Measurements from ENCODE around the gene LRRFIP1.
A peak's percentile ranks its signal among the peaks of the same experiment; 100 is the strongest.
"Not testable (repeated sequence)": the region's sequence is repeated elsewhere in the genome, so short reads cannot be mapped to it uniquely, and the experiment has no call there.

Gene LRRFIP1

DNA sequence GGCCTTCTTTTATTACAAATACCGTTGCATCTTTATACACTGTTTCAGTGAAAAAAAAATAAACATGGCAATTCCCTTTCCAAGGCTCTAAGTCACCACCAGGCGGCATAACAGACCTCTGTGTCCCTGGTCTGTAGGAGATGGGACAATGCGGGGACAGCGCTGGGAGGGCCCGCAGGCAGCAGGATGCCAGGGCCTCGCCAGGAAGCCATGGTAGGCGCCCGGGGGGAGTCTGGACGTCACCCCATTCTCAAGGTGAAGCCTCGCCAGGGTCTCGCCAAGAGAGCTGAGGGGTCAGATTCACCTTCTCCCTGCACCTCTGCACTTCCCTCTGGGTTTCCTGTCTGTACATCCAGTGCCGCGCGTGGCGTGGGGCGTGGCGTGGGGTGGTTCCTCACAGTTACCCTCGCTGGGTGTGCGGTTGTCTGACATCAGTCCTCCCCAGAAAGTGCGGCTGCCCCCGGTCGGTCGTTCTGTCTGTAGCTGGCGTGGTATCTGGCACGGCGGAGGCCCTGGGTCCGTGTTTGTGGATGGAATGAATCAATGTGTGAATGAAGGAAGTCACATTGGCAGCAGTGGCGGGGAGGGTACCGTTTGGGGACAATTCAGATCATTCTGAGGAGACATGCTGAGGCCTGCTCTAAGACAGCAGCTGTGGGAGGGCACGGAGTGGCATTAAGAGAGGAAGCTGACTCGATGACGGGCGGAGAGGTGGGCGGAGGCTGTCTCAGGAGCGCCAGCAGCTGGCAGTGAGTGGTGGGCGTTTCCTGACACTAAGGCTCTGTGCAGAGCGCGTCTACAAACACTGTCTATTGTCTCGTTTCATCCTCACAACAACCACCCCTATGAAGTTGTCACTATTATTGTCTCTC, 46.0 kb downstream of the LRRFIP1 start:
- peak overlapping the region; percentile 72 for H3K4me3 ChIP-seq (ENCODE audit: low read length)
- DNase-seq (ENCODE audit: low read depth, low spot score): peak; percentile 78

DNA sequence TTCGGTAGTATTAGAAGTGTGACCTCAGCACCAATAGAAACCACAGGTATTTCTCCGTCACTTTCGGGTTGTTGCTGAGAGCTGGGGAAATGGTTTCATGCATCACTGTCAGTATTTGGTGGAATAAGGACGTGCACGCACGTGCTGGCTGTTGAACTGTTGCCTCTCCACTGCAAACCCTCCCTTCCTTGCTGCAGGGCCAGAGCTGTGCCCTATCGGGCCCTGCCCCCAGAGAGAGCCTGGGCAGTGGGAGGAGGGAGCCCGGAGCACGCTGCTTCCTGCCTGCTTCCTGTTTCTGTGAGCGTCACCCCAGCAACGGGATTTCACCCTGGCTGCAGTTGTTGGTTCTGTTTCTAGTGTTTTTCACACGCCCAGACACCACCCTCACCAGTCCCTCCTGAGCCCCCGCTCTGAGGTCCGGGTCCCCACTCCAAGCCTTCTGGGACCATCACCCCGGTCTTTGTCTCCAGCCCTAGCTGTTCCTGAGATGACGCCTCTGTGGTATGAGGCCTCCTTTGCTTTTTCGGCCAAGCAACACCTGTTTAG, 47.4 kb downstream of the LRRFIP1 start:
- peak overlapping the region; percentile 44 for H3K4me3 ChIP-seq (ENCODE audit: low read length)
- peak; percentile 59 for DNase-seq (ENCODE audit: low read depth, low spot score)

DNA sequence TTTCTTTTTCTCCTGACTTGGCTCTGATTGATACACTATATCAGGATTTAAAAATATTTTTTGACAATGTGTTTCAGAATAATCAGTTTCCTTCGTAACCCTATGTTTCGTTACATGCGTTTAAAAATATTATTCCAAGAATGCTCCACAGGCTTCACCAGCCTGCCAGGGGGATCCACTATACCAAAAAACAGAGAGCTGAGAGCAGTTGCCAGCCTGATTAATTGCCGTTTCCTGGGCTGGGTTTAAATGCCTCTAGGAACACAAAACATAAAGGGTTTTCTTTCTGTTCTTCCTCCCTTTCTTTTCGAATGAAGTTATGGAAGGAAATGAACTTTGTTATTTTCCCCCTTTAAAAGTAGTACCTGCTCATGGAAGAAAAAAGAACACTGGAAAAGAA, 47.9 kb downstream of the LRRFIP1 start:
- DNase-seq (ENCODE audit: low read depth, low spot score): no peak
- H3K4me3 ChIP-seq (ENCODE audit: low read length): peak overlapping the region; percentile 44

DNA sequence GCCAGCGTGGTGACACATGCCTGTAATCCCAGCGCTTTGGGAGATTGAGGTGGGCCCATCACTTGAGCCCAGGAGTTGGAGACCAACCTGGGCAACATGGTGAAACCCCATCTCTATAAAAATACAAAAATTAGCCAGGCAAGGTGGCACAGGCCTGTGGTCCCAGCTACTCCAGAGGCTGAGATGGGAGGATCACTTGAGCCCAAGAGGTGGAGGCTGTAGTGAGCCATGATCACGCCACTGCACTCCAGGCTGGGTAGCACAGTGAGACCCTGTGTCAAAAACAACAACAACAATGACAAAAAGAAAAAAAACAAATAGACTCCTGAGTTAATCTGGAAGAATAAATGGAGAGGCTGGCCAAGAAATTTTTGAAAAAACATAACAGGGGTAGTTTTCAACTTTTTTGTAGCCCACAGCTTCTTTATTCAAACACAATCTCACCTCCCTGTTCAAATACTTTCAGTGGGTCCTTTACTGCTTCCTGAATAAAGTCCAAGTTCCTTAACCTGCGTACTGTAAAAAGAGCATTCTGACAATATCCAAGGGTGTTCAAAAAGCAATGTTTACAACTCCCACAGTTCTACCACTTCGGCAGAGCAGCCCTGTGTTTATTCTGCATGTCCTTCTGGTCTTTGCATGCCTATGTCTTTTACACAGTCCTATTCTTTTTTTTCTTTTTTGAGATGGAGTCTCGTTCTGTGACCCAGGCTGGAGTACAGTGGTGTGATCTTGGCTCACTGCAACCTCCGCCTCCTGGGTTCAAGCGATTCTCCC, 53.5 kb downstream of the LRRFIP1 start:
- DNase-seq (ENCODE audit: low read depth, low spot score): no peak
- H3K4me3 ChIP-seq (ENCODE audit: low read length): no peak overlapping the region

DNA sequence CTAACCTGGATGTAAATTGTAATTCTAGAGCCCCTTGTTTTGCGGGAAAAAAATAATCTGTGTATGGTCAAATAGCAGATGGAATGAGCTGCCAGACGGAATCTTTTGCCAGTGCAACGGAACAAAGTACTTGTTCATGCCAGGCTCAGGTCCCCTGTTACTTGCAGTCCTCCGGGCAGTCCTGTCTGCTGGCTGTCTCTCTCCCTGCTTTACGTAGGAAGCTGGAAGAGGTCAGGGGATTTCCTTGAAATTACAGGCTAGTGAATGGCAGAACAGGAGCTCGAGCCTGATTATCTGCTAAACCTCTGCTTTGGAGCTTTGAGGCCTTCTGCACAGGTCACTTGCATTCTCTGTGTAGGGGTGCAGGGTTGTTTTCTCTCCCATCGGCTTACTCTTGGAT, 54.8 kb downstream of the LRRFIP1 start:
- H3K4me3 ChIP-seq (ENCODE audit: low read length): no peak overlapping the region
- DNase-seq (ENCODE audit: low read depth, low spot score): no peak

DNA sequence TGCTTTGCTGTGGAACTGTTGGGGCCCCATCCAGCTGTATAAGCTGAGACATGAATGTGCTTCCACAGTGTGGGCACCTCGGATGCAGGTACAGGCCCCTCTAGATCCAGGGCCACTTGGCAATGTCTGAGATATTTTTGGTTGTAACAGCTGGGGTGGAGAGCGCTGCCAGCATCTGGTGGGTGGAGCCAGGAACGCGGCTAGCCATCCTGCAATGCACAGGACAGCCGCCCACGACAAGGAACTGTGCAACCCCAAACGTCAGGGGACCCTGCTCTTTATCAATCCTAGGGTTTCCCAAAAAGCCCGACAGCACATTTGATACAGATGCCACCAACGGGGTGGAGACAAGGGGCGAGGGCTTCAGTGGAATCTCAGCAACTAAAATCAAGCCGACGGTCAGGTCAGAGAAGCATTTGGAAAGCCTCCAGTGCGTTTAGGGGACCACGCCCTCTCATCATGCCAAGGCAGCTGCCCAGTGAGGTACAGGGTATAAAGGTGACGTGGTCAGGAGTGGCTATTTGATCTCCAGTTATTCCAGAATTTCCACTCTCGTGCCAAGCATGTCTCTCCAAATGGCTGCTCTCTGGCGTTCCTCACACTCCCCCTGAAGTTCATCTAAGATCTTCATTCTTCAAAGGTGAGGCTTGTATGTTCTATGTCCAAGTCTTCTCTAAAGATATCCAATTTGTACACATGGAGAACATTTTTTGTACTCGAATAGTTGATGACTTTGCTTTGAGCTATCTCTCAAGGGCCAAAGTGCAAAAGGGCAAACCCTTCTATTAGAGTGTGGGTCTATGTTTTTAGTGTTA, 55.7 kb downstream of the LRRFIP1 start:
- no peak overlapping the region for H3K4me3 ChIP-seq (ENCODE audit: low read length)
- DNase-seq (ENCODE audit: low read depth, low spot score): no peak

DNA sequence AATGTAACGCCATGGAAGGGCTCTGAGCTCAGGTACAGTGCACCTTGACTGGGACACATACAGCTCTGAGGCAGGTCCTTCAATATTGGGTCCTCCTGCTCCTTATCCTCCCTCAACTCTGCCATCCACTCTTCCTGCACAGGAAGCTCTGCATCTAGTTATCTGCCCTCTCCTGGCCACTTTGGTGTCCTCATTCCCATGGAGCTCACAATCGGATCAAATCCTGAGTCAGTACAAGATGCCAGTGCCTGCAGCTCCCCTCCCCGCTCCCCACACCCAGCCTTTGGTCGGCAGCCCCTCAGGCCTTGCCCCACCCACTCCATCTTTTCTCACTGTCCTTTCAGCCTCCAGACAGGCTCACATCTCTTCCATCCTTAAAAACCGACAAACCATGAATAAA, 58.0 kb downstream of the LRRFIP1 start:
- no peak for DNase-seq (ENCODE audit: low read depth, low spot score)
- H3K4me3 ChIP-seq (ENCODE audit: low read length): no peak overlapping the region

DNA sequence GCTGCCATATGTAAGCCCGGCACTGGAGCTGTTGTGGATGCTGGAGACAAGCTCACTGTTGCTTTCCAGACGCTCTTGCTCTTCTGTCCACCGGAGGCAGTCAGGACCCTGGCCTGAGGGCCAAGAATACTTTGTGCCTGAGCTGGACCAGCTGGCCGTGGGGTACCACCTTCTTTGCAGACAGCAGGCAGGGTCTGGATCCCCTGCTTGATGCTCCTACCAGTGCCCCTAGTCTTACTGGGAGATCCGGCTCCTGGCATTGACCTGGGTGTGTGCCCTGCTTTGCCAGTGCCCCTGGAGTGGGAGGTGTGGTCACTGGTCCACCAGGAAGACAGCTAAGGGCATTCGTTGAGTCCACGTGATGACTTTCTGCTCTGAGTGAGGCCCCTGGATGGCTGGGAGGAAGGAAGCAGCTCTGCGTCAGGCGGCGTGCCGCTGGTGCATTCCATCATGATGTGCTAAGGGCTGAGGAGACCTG, 59.3 kb downstream of the LRRFIP1 start:
- no peak for DNase-seq (ENCODE audit: low read depth, low spot score)
- H3K4me3 ChIP-seq (ENCODE audit: low read length): no peak overlapping the region

DNA sequence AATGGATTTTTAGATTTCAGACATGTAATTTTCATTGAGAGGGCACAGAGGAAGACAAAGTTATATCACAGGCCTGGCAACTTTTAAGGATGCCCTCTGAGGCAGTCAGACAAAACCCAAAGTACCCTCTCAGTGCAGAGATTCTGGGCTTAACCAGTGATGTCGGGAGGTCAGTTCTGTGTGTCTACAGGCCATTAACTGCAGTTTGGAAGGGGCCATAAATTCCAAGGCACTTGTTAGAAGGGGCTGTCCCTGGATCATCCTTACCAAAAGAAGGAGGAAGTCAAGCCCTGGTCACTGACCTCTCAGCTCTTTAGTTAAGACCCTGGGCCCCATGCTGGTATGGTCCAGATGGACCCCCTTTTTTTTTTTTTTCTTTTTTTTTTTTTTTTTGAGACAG, 60.7 kb downstream of the LRRFIP1 start:
- DNase-seq (ENCODE audit: low read depth, low spot score): no peak
- no peak overlapping the region for H3K4me3 ChIP-seq (ENCODE audit: low read length)

DNA sequence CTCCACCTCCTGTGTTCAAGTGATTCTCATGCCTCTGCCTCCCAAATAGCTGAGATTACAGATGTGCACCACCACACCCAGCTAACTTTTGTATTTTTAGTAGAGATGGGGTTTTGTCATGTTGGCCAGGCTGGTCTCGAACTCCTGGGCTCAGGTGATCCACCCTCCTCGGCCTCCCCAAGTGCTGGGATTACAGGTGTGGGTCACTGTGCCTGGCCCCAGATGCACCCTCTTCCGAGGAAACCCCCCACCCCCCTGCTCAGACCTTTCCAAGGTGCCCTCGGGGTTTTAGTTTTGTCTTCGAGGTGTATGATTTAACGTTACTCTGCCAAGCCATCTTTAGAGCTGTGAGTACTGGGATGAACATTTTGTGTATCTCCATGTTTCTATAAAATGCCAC, 61.2 kb downstream of the LRRFIP1 start:
- not testable (repeated sequence) for DNase-seq (ENCODE audit: low read depth, low spot score); H3K4me3 ChIP-seq (ENCODE audit: low read length)

DNA sequence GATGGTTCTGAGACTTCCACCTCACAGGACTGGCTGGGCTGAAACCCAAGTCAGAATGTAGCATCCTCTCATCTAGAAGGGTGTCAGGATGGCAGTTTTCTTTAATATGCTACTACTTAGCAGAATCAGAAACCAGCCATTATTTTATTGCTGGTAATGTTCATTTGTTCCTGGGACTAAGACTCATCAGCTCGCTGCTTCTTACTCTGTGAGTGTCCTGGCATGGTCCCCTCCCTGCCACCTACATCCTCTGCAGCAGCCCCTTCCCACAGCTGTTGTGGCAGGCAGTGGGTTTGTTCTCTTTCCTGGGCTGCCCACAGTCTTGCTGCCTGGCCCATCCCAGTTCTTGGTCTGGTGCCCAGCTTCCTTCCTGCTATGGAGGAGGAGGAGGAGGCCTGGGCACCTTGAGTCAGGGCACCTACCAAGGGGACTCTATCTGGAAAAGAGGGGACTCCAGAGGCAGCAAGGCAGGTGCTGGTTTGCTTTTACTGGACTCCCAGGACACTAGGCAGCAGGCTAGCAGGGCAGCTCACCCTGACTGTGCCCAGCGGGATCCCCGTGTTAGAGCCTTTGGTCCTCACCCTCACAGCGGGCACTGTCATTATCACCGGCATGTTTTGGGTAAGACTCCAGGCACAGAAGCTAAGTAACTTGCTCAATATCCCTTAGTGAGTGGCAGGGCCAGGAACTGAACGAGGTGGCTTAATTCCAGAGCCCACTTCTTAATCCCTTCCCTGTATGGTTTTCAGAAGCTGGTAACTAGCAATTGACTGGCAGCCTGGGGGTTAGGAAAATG, 62.1 kb downstream of the LRRFIP1 start:
- peak; percentile 55 for DNase-seq (ENCODE audit: low read depth, low spot score)

DNA sequence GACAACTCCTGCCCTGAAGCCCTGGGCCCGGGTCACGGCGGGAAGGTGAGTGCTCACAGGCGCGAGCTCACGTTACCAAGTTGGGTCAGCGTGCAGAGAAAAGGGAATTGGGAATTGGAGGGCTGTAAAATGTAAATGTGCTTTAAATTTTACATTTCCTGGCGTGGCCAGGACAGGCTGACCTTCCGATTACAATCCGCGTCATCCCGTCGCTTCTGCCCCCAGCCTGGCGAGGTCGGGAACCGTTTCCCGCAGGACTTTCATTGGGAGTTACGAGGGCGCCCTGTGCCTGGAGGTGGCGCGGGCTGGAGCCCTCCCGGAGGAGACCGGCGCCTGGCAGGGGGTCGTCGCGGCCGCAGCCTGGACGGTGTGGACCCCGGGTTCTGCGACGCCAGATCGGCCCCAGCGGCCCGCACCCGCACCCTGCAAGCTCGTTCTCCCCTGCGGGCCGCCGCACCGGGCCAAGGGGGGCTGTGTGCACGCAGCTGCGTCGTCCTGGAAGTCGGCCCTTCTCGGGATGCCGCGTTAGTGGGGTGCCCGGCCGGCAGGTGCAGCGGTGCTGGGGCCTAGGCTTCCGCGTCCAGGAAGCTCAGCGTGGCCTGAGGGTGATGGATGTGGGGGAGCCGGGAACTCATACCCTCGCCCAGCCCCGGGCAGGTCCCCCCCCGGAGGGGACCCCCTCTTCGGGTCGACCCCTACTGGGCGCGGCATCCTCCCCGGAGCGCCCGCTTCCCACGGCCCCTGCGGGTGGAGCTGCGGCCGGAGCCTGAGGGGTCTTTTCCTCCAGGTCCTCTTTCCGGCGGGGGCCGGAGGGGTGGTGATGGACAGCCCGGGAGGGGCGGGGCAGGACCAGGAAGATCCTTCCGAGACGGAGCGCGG, 63.9 kb downstream of the LRRFIP1 start:
- DNase-seq (ENCODE audit: low read depth, low spot score): no peak
- H3K4me3 ChIP-seq (ENCODE audit: low read length): peak overlapping the region; percentile 65

More for the DNA sequence above, 62.1 kb downstream of the LRRFIP1 start:
- H3K4me3 ChIP-seq (ENCODE audit: low read length): peak overlapping the region; percentile 6; the same call in 1 of the 2 replicates

DNA sequence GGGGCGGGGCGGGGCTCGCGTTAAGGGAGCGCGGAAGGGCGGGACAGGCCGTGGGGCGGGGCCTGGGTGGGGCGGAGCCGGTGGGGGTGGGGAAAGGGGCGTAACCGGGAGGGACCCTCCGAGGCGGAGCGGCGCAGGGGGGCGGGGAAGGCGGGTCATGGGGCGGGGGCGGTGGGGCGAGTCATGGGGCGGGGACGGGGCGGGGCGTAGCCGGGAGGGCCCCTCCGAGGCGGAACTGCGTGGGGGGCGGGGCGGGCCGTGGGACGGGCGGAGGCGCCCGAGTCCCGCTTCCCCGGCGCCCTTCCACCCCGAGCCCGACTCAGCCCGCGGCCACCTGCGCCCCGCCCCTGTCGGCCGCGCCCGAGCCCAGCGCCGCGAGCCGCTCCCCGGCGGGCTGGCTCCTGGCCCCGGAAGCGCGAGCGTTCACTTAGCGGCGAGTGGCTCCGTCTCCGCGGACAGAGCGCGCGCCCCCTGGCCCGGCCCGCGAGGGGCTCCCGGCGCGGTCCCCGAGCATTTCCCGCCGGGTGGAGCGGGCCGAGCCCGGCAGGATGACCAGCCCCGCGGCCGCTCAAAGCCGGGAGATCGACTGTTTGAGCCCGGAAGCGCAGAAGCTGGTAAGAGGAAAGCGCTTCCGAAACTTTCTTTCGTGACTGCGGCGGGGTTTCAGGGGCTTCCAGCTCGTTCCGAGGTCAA, 64.7 kb downstream of the LRRFIP1 start:
- H3K4me3 ChIP-seq (ENCODE audit: low read length): peak overlapping the region; percentile 71
- DNase-seq (ENCODE audit: low read depth, low spot score): peak; percentile 71

DNA sequence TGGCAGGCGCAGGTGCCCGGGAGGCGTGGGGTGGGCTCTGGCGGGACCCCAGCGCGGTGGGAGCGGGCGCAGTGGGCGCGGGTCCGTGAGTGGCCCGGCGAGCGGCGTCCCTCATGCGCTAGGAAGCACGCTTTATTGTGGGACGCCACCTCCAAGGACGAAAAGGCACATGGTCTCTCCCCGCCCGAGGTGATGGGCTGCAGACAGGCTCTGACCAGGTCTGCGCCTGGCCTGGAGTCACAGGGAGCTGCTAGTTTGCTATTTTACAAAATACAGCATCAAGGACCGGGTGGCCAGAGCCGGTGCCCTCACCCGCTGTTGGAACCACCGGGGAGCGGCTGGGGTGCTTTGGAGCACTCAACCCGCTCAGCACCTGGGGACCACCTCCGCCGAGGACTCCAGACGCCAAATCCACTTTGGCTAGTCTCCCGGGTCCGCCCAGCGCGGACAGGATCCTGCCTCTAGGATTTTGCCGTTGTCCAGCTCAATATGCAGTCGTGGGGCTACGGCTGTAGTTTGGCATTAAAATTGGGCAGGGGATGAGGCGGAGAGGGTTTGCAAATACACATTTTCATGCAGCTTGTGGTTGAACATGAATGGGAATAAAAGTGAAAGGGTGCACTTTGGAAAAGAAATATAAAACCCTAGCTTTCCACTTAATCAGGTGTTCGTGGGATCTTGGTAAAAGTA, 65.4 kb downstream of the LRRFIP1 start:
- no peak for DNase-seq (ENCODE audit: low read depth, low spot score)
- peak overlapping the region; percentile 71 for H3K4me3 ChIP-seq (ENCODE audit: low read length)

DNA sequence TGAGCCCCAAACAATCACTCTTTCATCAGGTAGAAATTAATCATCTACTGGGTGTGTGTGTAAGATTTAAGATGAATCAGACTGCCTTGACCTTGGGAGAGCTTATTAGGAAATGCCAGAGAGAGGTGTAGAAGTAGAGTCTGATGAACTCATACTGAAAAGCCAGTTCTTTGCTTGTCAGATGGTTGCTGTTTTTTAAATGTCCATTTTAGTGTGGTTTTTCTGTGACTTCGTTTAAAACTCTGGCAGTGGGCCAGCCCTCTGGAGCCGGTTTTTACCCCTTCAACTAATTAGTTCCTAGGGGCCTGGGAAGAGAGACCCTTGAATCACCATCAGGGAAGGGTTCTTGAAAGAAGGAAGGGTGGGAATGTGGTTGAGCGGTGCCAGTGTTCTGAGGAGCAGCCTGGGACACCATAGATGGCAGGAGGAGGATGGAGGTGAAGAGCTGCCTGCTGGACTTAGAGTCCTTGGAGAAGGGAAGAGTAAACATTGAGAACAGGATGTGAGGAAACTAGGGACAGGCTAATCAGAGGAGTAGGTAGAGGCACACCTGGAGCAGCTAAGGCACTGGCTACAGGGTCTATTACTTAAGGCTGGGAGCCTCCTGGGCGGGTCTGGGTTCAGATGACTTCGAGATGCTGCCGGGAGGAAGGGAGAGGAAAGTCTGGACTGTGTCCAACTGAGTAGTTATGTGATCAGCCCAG, 66.1 kb downstream of the LRRFIP1 start:
- H3K4me3 ChIP-seq (ENCODE audit: low read length): peak overlapping the region; percentile 71
- DNase-seq (ENCODE audit: low read depth, low spot score): no peak

All from Jurkat, Clone E6-1 (cell line).